Activated naive CD4-positive, alpha-beta T cell treated with anti-CD3 and anti-CD28 coated beads, Interleukin-2, amount 50 U/mL, for 72 hours (primary cell): ENCODE results near the gene PTPRA. TPM values are rescaled to one million over a fixed set of nuclear protein-coding genes. Genes with fewer than 3 reads are reported as not detected.

Source experiments
- ATAC-seq, 2 donors: fragments of 150-1000 bp; cut with Tn5 transposase; 2 replicates each; pipeline ENCODE4 v1.10.0; 2021; ENCODE audit warnings: mild to moderate bottlenecking in 2 of 2, moderate library complexity in 2 of 2
- DNase-seq, 2 donors: peaks; one replicate each; pipeline ENCODE4 v3.0.0; 2021 to 2022; ENCODE audit warnings: low spot score in 2 of 2
- H3K27ac Mint-ChIP-seq, 2 donors: one replicate each; pipeline ENCODE4 v1.8.0; 2022; ENCODE audit warnings: mild to moderate bottlenecking in 2 of 2, mixed read lengths in 2 of 2
- H3K36me3 Mint-ChIP-seq, 2 donors: one replicate each; pipeline ENCODE4 v1.8.0; 2022; ENCODE audit warnings: mixed read lengths in 2 of 2
- H3K9me3 Mint-ChIP-seq, 2 donors: one replicate each; pipeline ENCODE4 v1.8.0; 2022; ENCODE audit warnings: mixed read lengths in 2 of 2
- total RNA-seq, 2 donors: library from RNA; stranded (reverse); gene quantifications; one replicate each; pipeline ENCODE4 v1.2.3, GENCODE V29; 2022

Gene PTPRA
- total RNA-seq, 2 donors from 2014 or later: 37.8 to 55.8 TPM

DNA sequence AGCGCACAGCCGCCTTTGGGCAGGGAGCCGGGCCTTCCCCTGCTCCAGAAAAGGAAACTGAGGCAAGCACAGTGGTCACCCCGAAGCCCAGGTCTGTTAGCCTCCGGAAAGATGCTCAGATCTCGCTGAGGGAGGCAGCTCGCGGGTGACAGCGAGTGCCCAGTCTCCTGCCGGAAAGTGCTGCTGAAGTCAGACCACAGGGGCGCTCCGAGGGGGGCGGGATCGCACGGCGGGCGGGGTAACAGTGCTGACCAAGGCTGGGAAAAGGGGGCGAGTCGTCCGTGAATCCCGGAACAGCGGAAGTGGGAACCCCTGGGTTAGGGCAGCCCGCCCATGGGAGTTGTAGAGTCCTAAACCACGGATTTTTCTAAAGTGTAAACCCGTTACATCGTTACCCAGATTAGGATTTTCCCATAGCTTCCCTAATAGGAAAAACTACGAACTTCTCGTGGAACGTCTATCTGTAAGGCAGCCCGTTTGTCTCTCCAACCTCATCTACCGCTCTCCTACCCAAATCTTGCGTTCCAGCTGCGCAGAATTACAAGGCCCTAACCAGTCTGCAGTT lies 32.2 kb upstream of the PTPRA start:
- H3K36me3 Mint-ChIP-seq: peaks cover 7 to 16% of the 10 kb centered on the region in 2 donors
- peak; percentile 33 to 43 for ATAC-seq
- DNase-seq: peak; percentile 46 to 76
- H3K27ac Mint-ChIP-seq: peak overlapping the region; percentile 48 to 81
- H3K9me3 Mint-ChIP-seq: peaks cover 0 to 3% of the 10 kb centered on the region in 2 donors

GRCh38 chr20:2845607-2846006 lies 27.7 kb upstream of the PTPRA start:
- DNase-seq (no peak), ATAC-seq (peak in 1 of 2 donors; percentile 47)
- Mint-ChIP-seq H3K36me3 (peaks cover 0 to 8% of the 10 kb centered on the region in 2 donors), H3K9me3 (no peaks in the 10 kb centered on the region), H3K27ac (no peak overlapping the region)

DNA sequence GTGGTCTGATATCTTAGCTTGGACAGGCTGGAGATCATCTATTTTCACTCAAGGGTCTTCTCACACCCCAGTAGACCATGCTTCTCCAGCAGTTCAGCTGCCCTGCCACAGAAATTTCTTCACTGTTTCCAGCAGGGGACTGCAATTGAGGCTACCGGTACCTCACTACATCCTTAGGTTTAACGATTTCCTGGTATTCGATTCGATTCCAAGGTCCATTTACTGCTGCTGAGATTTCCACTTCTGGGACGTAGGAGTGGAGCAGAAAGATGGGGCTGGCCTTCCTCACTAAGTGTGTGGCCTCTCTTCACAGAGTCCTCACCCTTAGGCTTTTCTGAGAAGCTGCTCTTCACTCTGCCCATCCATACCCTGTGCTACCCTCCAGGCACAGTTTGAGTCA lies 26.6 kb upstream of the PTPRA start:
- no peak overlapping the region for H3K27ac Mint-ChIP-seq
- H3K36me3 Mint-ChIP-seq: no peaks in the 10 kb centered on the region
- ATAC-seq (no peak), DNase-seq (no peak)
- no peaks in the 10 kb centered on the region for H3K9me3 Mint-ChIP-seq

DNA sequence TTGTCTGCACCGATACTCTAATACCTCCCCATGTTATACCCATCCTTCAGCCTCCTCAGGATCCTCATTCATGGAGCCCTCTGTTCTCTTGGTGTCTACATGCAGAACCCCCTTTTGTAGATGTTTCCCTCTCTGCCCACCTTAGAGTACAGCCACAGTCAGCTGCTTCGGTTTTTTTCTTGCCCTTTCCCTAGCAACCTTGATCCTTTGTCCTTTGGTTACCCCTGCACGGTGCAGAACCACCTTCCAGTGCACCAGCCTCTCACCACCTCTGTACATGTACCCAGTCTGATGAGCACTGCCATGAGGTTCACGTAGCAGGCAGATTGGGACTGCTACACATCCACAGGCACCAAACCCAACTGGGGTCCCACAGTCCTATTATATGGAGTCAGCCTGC lies 25.5 kb upstream of the PTPRA start:
- H3K36me3 Mint-ChIP-seq: no peaks in the 10 kb centered on the region
- no peak for ATAC-seq
- H3K27ac Mint-ChIP-seq: no peak overlapping the region
- H3K9me3 Mint-ChIP-seq: no peaks in the 10 kb centered on the region
- DNase-seq: no peak

DNA sequence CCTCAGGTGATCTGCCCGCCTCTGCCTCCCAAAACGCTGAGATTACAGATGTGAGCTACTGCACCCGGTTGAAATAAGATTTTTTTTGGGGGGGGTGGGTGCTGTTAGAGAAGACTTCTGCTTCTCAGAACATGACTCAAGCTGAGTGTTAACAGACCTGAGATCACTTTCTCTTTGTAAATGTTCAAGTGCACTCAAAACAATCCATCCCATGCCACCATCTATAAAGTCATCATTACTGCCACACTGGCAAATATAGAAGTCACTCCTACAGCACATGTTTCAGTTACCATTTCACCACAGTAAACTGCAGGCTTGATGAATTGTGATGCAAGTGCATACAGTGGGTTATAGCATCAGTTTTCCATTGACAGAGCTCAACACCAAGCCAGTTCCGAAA lies 23.8 kb upstream of the PTPRA start:
- ATAC-seq: peak; percentile 25 to 75
- Mint-ChIP-seq H3K36me3 (no peaks in the 10 kb centered on the region), H3K9me3 (no peaks in the 10 kb centered on the region), H3K27ac (no peak overlapping the region)
- no peak for DNase-seq

GRCh38 chr20:2851086-2851485 lies 22.2 kb upstream of the PTPRA start:
- Mint-ChIP-seq H3K27ac (no peak overlapping the region), H3K9me3 (no peaks in the 10 kb centered on the region), H3K36me3 (no peaks in the 10 kb centered on the region)
- DNase-seq (no peak), ATAC-seq (no peak)

DNA sequence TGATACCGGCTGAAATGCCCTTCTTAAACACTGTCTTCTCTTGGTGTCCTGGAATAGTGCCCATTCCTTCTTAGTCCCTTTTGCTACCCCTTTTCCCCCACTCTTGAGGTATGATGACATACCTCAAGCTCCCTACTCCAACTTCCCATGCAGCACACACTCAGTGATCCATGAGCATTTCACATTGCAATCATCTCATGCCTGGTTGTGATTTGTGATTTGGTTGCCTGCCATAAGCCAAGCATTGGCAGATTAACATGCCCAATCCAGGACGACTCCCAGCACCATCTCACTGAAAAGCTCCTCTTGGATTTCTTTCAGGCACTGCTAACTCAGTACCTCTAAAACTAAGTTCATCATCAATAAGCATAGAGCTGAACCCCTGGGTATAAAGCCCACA lies 14.7 kb upstream of the PTPRA start:
- H3K27ac Mint-ChIP-seq: no peak overlapping the region
- no peaks in the 10 kb centered on the region for H3K36me3 Mint-ChIP-seq
- DNase-seq: no peak
- H3K9me3 Mint-ChIP-seq: no peaks in the 10 kb centered on the region
- no peak for ATAC-seq

GRCh38 chr20:2859330-2860121 lies 13.8 kb upstream of the PTPRA start:
- Mint-ChIP-seq H3K9me3 (no peaks in the 10 kb centered on the region), H3K27ac (peak overlapping the region in 1 of 2 donors; percentile 69), H3K36me3 (no peaks in the 10 kb centered on the region)
- no peak for ATAC-seq
- DNase-seq: no peak

DNA sequence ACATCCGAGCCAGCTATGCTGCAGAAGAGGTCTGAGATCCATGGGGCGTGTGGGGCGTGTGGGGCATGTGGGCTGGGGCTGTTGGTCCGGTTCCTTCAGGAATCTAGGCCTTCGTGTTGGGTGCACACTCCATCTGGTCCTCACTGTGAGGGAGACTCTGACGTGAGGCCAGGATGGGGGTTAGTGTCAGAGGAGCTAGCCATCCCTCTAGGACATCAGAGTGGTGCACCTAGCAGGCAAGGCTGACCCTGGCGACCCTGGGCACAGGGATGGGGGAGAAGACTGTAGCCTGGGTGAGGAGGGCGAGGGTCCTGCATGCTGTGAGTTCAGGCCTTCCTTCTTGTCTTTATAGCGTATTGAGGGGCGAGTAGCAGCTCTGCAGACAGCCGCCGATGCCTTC lies 8.7 kb upstream of the PTPRA start:
- Mint-ChIP-seq H3K27ac (no peak overlapping the region), H3K36me3 (no peaks in the 10 kb centered on the region), H3K9me3 (no peaks in the 10 kb centered on the region)
- DNase-seq: no peak
- no peak for ATAC-seq

GRCh38 chr20:2865101-2865500 lies 8.2 kb upstream of the PTPRA start:
- peak overlapping the region; percentile 40 to 57 for H3K27ac Mint-ChIP-seq
- no peaks in the 10 kb centered on the region for H3K36me3 Mint-ChIP-seq
- no peaks in the 10 kb centered on the region for H3K9me3 Mint-ChIP-seq
- no peak for DNase-seq
- ATAC-seq: no peak

GRCh38 chr20:2865630-2866029 lies 7.7 kb upstream of the PTPRA start:
- Mint-ChIP-seq H3K9me3 (no peaks in the 10 kb centered on the region), H3K27ac (peak overlapping the region in 1 of 2 donors; percentile 40), H3K36me3 (no peaks in the 10 kb centered on the region)
- DNase-seq: peak in 1 of 2 donors; percentile 26
- ATAC-seq: peak; percentile 46 to 67

GRCh38 chr20:2866236-2866635 lies 7.0 kb upstream of the PTPRA start:
- DNase-seq (no peak), ATAC-seq (peak in 1 of 2 donors; percentile 47)
- Mint-ChIP-seq H3K9me3 (no peaks in the 10 kb centered on the region), H3K27ac (peak overlapping the region in 1 of 2 donors; percentile 40), H3K36me3 (no peaks in the 10 kb centered on the region)

GRCh38 chr20:2867081-2867864 lies 6.0 kb upstream of the PTPRA start:
- DNase-seq (no peak), ATAC-seq (no peak)
- Mint-ChIP-seq H3K9me3 (no peaks in the 10 kb centered on the region), H3K36me3 (no peaks in the 10 kb centered on the region), H3K27ac (no peak overlapping the region)

DNA sequence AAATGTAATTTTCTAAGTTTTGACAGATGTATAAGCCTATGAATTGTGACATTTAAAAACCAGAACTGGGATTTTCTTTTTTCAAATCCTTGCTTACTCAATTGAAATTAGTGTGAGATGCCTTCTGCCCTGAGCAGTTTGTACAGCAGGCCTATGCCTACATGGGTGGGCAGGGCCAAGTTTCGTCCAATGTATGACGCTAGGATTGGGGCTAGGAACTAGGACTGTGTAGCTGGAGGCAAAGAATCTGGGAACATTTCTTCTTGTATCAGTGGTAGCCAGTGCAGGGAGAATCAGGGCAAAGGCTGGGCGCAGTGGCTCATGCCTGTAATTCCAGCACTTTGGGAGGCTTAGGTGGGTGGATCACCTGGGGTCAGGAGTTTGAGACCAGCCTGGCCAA lies 3.9 kb upstream of the PTPRA start:
- peaks cover 2% of the 10 kb centered on the region in 2 donors for H3K36me3 Mint-ChIP-seq
- H3K27ac Mint-ChIP-seq: no peak overlapping the region
- ATAC-seq: no peak

DNA sequence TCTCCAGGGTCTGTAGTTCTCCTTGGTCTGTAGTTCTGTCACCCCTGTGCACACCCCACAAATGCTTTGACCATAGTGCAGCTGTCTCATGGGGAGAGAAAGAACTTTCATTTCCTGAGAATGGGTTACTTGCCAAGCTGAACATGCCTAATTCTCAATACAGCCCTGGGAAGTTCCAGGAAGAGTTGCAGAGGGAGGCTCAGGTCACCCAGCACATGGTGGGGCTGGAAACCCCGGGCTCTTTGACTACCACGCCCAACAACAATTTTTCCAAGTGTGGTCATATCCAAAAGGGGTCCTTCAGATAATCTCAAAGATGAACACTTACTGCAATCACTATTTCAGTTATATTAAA lies 2.2 kb upstream of the PTPRA start:
- peak overlapping the region in 1 of 2 donors; percentile 61 for H3K27ac Mint-ChIP-seq
- peaks cover 11% of the 10 kb centered on the region in 2 donors for H3K36me3 Mint-ChIP-seq
- ATAC-seq (no peak), DNase-seq (no peak)
- H3K9me3 Mint-ChIP-seq: no peaks in the 10 kb centered on the region

More for the DNA sequence above, 3.9 kb upstream of the PTPRA start:
- H3K9me3 Mint-ChIP-seq: no peaks in the 10 kb centered on the region
- no peak for DNase-seq

DNA sequence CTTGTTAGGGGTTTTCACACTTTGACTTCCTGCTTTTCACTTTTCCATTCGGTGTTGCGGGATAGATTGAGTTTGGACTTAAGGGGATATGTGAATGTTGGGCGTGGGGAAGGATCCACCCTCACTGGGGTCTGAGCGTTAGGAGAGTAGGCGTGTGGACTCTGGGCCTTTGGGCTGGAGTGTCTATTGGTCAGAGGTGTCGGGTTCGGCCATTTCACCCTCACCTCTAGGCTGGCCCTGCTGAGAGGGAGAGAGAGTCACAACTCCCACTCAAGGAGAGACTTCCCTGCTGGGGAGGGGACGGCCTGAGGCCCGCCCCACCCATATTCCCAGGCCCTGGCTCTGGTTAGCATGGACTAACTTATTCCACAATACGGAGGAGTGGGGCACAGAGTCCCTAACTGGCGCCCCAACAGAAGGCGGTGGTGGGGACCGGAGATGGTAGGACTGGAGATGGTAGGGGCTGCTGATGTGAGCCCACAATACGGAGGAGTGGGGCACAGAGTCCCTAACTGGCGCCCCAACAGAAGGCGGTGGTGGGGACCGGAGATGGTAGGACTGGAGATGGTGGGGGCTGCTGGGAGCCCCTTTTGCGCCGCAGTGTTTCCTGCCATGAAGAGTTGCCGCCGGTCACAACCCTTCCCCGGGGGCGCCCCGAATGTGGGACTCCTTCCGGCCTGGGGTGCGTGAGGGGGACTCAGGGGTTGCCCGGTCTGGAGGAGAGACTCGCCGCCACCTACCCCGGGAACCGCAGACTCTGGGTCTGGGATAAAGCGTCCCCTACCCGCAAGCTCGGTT lies 1.4 kb upstream of the PTPRA start:
- Mint-ChIP-seq H3K36me3 (peaks cover 11 to 16% of the 10 kb centered on the region in 2 donors), H3K27ac (peak overlapping the region in 1 of 2 donors; percentile 61), H3K9me3 (no peaks in the 10 kb centered on the region)
- ATAC-seq (peak in 1 of 2 donors; percentile 8), DNase-seq (no peak)
